ENCODE data around the gene UNC5A. TPM values are rescaled to one million over a fixed set of nuclear protein-coding genes. Genes with fewer than 3 reads are reported as not detected.

UNC5A gene
- not detected in 2 replicates for total RNA-seq

- intact Hi-C loops (cut with micrococcal nuclease) = loop anchor here (2.0 to 10.0 kb wide), 2 partner anchors 145 to 149 kb away; no protein-coding TSS in a partner anchor
These were observed at the start of gene UNC5A for GRCh38 chr5:176810081-176810597. Gene UNC5A, plus strand, starts transcription at chr5:176810559. Its CDS starts 192 bp downstream, at chr5:176810751.

- intact Hi-C loops (cut with micrococcal nuclease) = no loop called here
These were observed 48.6 kb upstream of the UNC5A start for GRCh38 chr5:176761755-176762154.

GRCh38 chr5:176762489-176762888 is 47.9 kb upstream of the UNC5A start:
- intact Hi-C loops (cut with micrococcal nuclease) = no loop called here

GRCh38 chr5:176765687-176766086 is 44.7 kb upstream of the UNC5A start:
- intact Hi-C loops (cut with micrococcal nuclease) = no loop called here

- intact Hi-C loops (cut with micrococcal nuclease) = no loop called here
These were observed 42.0 kb upstream of the UNC5A start for GRCh38 chr5:176768174-176768970.

- intact Hi-C loops (cut with micrococcal nuclease) = no loop called here
These were observed 40.4 kb upstream of the UNC5A start for GRCh38 chr5:176769911-176770310.

- intact Hi-C loops (cut with micrococcal nuclease) = no loop called here
These were observed 39.9 kb upstream of the UNC5A start for GRCh38 chr5:176770431-176770830.

GRCh38 chr5:176771102-176771845 is 39.1 kb upstream of the UNC5A start:
- intact Hi-C loops (cut with micrococcal nuclease) = no loop called here

- intact Hi-C loops (cut with micrococcal nuclease) = no loop called here
These were observed 37.8 kb upstream of the UNC5A start for GRCh38 chr5:176772271-176773210.

- intact Hi-C loops (cut with micrococcal nuclease) = no loop called here
These were observed 36.8 kb upstream of the UNC5A start for GRCh38 chr5:176773408-176774035.

GRCh38 chr5:176774216-176775171 is 35.9 kb upstream of the UNC5A start:
- intact Hi-C loops (cut with micrococcal nuclease) = no loop called here

GRCh38 chr5:176775409-176775808 is 35.0 kb upstream of the UNC5A start:
- intact Hi-C loops (cut with micrococcal nuclease) = no loop called here

- intact Hi-C loops (cut with micrococcal nuclease) = no loop called here
These were observed 34.1 kb upstream of the UNC5A start for GRCh38 chr5:176776141-176776865.

GRCh38 chr5:176776916-176777315 is 33.4 kb upstream of the UNC5A start:
- intact Hi-C loops (cut with micrococcal nuclease) = no loop called here

- intact Hi-C loops (cut with micrococcal nuclease) = no loop called here
These were observed 31.4 kb upstream of the UNC5A start for GRCh38 chr5:176778921-176779465.

- intact Hi-C loops (cut with micrococcal nuclease) = no loop called here
These were observed 30.8 kb upstream of the UNC5A start for GRCh38 chr5:176779537-176779936.

GRCh38 chr5:176780176-176781053 is 29.9 kb upstream of the UNC5A start:
- intact Hi-C loops (cut with micrococcal nuclease) = no loop called here

- intact Hi-C loops (cut with micrococcal nuclease) = no loop called here
These were observed 29.3 kb upstream of the UNC5A start for GRCh38 chr5:176781054-176781375.
